Thoracic aorta (tissue), 2 donors: ENCODE results near the gene SOX18. TPM values are rescaled to one million over a fixed set of nuclear protein-coding genes. Genes with fewer than 3 reads are reported as not detected.
"Not testable (repeated sequence)": the region's sequence is repeated elsewhere in the genome, so short reads cannot be mapped to it uniquely, and the experiment has no call there.

Experiments used
- ATAC-seq: fragments of 150-250 bp; one replicate; pipeline ENCODE4 v1.8.0; 2017; ENCODE audit warnings: low read depth; ENCODE audit not compliant: insufficient number of reproducible peaks, low FRiP score
- DNase-seq: peaks from one replicate; pipeline ENCODE4 v3.0.0-alpha.2; 2020; ENCODE audit warnings: low spot score
- H3K27ac ChIP-seq, 2 donors: fragments of 200-600 bp; sonication (generic); 1 replicate in 1 of 2; 2 replicates in 1 of 2; pipeline ENCODE4 v1.5.1; 2016; ENCODE audit warnings: mild to moderate bottlenecking in 2 of 2, moderate library complexity in 2 of 2
- H3K27me3 ChIP-seq: fragments of 200-600 bp; sonication (generic); replicated peaks from 2 replicates; pipeline ENCODE4 v1.6.0; 2016; ENCODE audit warnings: mild to moderate bottlenecking; ENCODE audit not compliant: insufficient read depth
- H3K36me3 ChIP-seq: fragments of 200-600 bp; sonication (generic); one replicate; pipeline ENCODE4 v1.5.1; 2016
- H3K4me1 ChIP-seq, 2 donors: fragments of 200-600 bp; sonication (generic); 1 replicate in 1 of 2; 2 replicates in 1 of 2; pipeline versions ENCODE4 v1.5.1 to v1.6.0; 2016; ENCODE audit warnings: low read depth in 2 of 2, mild to moderate bottlenecking in 1 of 2; ENCODE audit not compliant: control insufficient read depth in 1 of 2
- H3K4me3 ChIP-seq: fragments of 200-600 bp; sonication (generic); 2 replicates; pipeline ENCODE4 v1.5.1; 2016; ENCODE audit warnings: mild to moderate bottlenecking
- H3K9me3 ChIP-seq: fragments of 200-600 bp; sonication (generic); 2 replicates; pipeline ENCODE4 v1.5.1; 2016
- total RNA-seq, 2 donors: library from RNA; depleted of rRNA; stranded (reverse); fragments of >200 nt; gene quantifications; one replicate each; pipeline versions ENCODE4 v1.1.0 to v1.2.3, GENCODE V29; 2016
- TF ChIP-seq, protein P1 (sequence below): fragments of 200-600 bp; sonication (generic); IDR thresholded peaks from one replicate; pipeline ENCODE4 v1.5.1; 2019; ENCODE audit warnings: antibody characterized with exemption

Gene SOX18
- total RNA-seq, 2 donors from 2014 or later: 4.2 to 15.3 TPM

DNA sequence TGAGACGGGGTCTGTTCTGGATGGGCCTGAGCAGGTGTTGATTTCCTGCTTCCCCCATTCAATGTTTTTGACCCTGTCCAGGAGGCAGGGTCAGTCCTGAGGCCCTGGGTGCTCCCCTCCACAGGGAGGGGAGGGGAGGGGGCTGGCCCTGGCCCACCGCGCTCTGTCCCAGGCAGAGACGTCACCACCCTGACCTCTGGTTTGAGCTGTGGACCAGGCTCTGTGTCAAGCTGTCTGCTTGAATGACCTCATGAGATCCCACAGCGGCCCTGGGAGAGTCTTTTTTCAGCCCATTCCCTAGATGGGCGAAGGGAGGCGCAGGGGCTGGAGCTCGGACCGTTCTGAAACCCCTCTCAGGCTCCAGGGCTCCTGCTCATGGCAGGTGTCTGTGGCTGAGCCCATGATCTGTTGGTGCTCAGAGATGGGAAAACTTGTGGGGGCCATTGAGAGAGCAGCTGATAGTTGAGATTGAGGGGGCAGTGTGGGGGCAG is 43.6 kb upstream of the SOX18 start:
- Histone ChIP-seq H3K9me3 (no peaks in the 10 kb centered on the region), H3K4me3 (no peak overlapping the region), H3K4me1 (no peaks in the 10 kb centered on the region), H3K36me3 (no peaks in the 10 kb centered on the region), H3K27me3 (no peaks in the 10 kb centered on the region), H3K27ac (no peak overlapping the region)
- TF ChIP-seq, protein P1, sequence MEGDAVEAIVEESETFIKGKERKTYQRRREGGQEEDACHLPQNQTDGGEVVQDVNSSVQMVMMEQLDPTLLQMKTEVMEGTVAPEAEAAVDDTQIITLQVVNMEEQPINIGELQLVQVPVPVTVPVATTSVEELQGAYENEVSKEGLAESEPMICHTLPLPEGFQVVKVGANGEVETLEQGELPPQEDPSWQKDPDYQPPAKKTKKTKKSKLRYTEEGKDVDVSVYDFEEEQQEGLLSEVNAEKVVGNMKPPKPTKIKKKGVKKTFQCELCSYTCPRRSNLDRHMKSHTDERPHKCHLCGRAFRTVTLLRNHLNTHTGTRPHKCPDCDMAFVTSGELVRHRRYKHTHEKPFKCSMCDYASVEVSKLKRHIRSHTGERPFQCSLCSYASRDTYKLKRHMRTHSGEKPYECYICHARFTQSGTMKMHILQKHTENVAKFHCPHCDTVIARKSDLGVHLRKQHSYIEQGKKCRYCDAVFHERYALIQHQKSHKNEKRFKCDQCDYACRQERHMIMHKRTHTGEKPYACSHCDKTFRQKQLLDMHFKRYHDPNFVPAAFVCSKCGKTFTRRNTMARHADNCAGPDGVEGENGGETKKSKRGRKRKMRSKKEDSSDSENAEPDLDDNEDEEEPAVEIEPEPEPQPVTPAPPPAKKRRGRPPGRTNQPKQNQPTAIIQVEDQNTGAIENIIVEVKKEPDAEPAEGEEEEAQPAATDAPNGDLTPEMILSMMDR: no peak
- no peak for DNase-seq
- no peak for ATAC-seq

DNA sequence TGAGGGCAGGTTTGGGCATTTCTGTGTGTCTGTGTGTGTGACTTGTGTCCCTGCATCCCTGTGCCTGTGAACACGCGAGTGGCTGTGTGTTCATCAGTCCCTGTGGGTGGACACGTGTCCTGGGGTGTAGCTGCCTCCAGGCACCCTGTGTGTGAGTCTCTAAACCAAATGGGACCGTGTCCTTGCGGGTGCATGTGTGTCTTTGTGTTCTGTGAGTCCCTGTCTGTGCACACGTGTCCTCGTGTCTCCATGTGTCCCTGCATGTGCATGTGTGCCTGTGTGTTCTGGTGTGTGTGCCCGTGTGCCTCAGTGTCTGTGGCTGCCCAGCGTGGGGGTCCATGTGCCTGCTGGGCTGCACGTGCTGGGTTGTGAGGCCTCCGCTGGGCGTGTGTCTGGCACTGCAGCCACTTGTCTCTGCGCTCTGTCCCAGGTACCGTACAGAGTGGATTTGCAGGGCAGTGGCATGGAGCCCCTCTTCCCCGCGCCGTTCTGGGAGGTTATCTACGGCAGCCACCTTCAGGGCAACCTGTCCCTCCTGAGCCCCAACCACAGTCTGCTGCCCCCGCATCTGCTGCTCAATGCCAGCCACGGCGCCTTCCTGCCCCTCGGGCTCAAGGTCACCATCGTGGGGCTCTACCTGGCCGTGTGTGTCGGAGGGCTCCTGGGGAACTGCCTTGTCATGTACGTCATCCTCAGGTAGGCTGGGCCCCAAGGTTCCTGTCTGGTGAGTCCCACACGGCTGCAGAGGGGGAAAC is 43.0 kb upstream of the SOX18 start:
- TF ChIP-seq, protein P1: no peak
- H3K27ac ChIP-seq: no peak overlapping the region
- ATAC-seq (no peak), DNase-seq (no peak)
- no peaks in the 10 kb centered on the region for H3K36me3 ChIP-seq
- no peaks in the 10 kb centered on the region for H3K27me3 ChIP-seq
- no peak overlapping the region for H3K4me3 ChIP-seq
- H3K4me1 ChIP-seq: no peaks in the 10 kb centered on the region
- H3K9me3 ChIP-seq: no peaks in the 10 kb centered on the region

DNA sequence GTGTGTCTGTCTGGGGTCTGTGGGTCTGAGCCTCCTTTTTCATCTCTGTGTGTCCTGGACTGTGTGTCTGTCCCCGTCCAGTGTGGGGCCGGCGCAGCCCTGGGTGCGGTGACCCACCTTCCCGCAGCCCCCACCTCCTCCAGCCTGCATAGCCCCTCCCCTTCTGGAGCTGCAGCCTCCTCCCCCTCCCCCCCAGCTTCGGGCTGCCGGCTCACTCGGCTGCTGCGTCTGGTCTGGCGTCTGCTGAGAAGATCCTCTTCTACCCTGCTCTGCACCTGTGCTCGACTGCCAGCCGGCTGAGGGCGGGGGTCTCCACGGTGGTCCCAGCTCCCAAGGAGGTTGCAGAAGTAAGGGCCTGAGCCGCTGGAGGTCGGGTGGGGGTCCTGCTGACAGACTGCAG is 42.3 kb upstream of the SOX18 start:
- no peak for ATAC-seq
- no peaks in the 10 kb centered on the region for H3K27me3 ChIP-seq

DNA sequence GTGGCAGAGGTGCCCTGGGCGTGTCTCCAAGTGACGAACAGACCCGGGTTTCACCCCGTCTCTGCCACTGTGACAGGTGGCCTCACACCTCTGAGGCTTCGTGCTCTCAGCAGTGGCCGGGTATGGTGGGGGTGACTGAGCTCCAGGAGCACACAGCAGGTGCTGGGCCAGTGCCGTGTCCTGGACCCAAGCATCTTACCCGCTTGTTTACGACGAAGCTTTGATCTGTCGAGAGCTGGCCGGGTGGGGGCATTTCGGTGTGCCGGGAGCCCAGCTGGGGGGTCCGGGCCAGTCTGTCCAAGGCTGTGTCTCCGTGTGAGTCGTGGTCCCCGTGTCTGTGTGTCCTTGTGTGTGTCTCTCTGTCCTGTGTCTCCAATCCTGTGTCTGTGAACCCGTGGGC is 41.9 kb upstream of the SOX18 start:
- Histone ChIP-seq H3K27me3 (no peaks in the 10 kb centered on the region), H3K36me3 (no peaks in the 10 kb centered on the region), H3K9me3 (no peaks in the 10 kb centered on the region), H3K4me1 (no peaks in the 10 kb centered on the region), H3K27ac (no peak overlapping the region), H3K4me3 (no peak overlapping the region)
- TF ChIP-seq, protein P1: no peak
- no peak for DNase-seq
- ATAC-seq: no peak

More for the DNA sequence above, 42.3 kb upstream of the SOX18 start:
- Histone ChIP-seq H3K4me3 (no peak overlapping the region), H3K27ac (no peak overlapping the region), H3K4me1 (no peaks in the 10 kb centered on the region), H3K36me3 (no peaks in the 10 kb centered on the region), H3K9me3 (no peaks in the 10 kb centered on the region)
- DNase-seq: no peak
- TF ChIP-seq, protein P1: no peak

DNA sequence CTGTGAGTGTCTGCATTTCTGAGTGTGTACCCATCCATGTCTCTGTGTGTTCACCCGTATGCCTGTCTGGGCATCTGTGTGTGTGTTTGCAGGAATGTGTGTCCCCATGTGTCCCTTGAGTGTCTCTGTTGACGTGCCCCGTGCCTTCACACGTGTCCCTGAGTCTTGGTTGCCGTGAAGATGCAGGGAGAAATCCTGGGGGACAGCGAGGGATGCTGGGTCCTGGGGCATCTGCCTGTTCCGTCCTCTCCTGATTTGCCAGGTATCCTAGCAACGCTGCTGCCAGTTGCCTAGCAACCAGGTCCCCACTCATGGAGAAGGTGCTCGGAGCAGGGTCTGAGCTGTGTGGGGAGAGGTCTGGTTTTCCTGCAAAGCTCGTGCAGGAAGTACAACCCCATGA is 40.7 kb upstream of the SOX18 start:
- Histone ChIP-seq H3K27me3 (no peaks in the 10 kb centered on the region), H3K27ac (no peak overlapping the region), H3K9me3 (no peaks in the 10 kb centered on the region), H3K4me3 (no peak overlapping the region), H3K36me3 (no peaks in the 10 kb centered on the region), H3K4me1 (no peaks in the 10 kb centered on the region)
- ATAC-seq: no peak
- TF ChIP-seq, protein P1: no peak
- no peak for DNase-seq

DNA sequence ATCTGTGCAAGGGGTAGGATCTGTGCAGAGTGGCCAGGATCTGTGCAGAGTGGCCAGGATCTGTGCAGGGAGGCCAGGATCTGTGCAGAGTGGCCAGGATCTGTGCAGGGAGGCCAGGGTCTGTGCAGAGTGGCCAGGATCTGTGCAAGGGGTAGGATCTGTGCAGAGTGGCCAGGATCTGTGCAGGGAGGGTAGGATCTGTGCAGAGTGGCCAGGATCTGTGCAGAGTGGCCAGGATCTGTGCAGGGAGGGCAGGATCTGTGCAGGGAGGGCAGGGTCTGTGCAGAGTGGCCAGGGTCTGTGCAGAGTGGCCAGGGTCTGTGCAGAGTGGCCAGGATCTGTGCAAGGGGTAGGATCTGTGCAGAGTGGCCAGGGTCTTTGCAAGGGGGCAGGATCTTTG is 39.1 kb upstream of the SOX18 start:
- H3K27me3 ChIP-seq, ATAC-seq: not testable (repeated sequence)

DNA sequence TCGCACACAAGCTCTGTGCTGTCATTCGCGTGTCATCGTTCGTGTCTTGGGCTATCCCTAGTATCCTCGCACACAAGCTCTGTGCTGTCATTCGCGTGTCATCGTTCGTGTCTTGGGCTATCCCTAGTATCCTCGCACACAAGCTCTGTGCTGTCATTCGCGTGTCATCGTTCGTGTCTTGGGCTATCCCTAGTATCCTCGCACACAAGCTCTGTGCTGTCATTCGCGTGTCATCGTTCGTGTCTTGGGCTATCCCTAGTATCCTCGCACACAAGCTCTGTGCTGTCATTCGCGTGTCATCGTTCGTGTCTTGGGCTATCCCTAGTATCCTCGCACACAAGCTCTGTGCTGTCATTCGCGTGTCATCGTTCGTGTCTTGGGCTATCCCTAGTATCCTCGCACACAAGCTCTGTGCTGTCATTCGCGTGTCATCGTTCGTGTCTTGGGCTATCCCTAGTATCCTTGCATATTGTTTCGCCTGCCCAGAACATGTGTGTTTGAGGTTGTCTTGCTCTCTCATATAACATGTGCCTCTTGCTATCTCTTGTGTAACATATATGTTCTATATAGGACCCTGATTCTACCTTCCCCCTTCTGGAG is 37.9 kb upstream of the SOX18 start:
- not testable (repeated sequence) for H3K9me3 ChIP-seq, H3K4me3 ChIP-seq, H3K27me3 ChIP-seq, H3K36me3 ChIP-seq, H3K27ac ChIP-seq, ATAC-seq, DNase-seq
- peaks cover 10 to 16% of the 10 kb centered on the region in 2 donors for H3K4me1 ChIP-seq

More for the DNA sequence above, 39.1 kb upstream of the SOX18 start:
- not testable (repeated sequence) for H3K36me3 ChIP-seq, DNase-seq, H3K27ac ChIP-seq, H3K4me3 ChIP-seq, H3K9me3 ChIP-seq, H3K4me1 ChIP-seq
